ENCODE results near the gene MAZ.

DNA sequence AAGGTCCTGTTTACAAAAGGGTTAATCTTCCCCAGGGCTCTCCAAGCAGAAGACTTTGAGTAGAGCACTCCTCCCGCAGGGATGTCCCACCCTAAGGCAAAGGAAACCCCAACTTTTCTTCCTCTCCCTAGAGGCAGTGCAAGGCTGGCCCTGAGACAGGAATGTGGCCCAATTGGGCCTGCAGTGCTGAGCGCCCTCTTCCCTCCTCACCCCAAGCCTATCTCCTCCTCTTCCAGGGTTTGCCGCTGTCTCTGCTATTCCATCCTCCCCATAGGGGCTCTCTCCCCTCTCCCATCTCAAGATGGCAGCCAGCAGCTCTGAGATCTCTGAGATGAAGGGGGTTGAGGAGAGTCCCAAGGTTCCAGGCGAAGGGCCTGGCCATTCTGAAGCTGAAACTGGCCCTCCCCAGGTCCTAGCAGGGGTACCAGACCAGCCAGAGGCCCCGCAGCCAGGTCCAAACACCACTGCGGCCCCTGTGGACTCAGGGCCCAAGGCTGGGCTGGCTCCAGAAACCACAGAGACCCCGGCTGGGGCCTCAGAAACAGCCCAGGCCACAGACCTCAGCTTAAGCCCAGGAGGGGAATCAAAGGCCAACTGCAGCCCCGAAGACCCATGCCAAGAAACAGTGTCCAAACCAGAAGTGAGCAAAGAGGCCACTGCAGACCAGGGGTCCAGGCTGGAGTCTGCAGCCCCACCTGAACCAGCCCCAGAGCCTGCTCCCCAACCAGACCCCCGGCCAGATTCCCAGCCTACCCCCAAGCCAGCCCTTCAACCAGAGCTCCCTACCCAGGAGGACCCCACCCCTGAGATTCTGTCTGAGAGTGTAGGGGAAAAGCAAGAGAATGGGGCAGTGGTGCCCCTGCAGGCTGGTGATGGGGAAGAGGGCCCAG, 6.7 kb downstream of the MAZ start:
- TF ChIP-seq, protein P1, sequence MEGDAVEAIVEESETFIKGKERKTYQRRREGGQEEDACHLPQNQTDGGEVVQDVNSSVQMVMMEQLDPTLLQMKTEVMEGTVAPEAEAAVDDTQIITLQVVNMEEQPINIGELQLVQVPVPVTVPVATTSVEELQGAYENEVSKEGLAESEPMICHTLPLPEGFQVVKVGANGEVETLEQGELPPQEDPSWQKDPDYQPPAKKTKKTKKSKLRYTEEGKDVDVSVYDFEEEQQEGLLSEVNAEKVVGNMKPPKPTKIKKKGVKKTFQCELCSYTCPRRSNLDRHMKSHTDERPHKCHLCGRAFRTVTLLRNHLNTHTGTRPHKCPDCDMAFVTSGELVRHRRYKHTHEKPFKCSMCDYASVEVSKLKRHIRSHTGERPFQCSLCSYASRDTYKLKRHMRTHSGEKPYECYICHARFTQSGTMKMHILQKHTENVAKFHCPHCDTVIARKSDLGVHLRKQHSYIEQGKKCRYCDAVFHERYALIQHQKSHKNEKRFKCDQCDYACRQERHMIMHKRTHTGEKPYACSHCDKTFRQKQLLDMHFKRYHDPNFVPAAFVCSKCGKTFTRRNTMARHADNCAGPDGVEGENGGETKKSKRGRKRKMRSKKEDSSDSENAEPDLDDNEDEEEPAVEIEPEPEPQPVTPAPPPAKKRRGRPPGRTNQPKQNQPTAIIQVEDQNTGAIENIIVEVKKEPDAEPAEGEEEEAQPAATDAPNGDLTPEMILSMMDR (IDR thresholded peaks at IDR 0.05; ENCODE audit: insufficient read depth, low read length) = no peak
- TF ChIP-seq POLR2AphosphoS5 (IDR thresholded peaks at IDR 0.05; ENCODE audit: low read depth) (no peak), GABPA (IDR thresholded peaks at IDR 0.05; ENCODE audit: low read depth) (no peak)
- TF ChIP-seq, protein P2, sequence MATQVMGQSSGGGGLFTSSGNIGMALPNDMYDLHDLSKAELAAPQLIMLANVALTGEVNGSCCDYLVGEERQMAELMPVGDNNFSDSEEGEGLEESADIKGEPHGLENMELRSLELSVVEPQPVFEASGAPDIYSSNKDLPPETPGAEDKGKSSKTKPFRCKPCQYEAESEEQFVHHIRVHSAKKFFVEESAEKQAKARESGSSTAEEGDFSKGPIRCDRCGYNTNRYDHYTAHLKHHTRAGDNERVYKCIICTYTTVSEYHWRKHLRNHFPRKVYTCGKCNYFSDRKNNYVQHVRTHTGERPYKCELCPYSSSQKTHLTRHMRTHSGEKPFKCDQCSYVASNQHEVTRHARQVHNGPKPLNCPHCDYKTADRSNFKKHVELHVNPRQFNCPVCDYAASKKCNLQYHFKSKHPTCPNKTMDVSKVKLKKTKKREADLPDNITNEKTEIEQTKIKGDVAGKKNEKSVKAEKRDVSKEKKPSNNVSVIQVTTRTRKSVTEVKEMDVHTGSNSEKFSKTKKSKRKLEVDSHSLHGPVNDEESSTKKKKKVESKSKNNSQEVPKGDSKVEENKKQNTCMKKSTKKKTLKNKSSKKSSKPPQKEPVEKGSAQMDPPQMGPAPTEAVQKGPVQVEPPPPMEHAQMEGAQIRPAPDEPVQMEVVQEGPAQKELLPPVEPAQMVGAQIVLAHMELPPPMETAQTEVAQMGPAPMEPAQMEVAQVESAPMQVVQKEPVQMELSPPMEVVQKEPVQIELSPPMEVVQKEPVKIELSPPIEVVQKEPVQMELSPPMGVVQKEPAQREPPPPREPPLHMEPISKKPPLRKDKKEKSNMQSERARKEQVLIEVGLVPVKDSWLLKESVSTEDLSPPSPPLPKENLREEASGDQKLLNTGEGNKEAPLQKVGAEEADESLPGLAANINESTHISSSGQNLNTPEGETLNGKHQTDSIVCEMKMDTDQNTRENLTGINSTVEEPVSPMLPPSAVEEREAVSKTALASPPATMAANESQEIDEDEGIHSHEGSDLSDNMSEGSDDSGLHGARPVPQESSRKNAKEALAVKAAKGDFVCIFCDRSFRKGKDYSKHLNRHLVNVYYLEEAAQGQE (IDR thresholded peaks at IDR 0.05; ENCODE audit: insufficient replicate concordance, low read depth) = no peak

Measured in HL-60 (cell line).